IPS-18c (cell line): ENCODE results near the gene MPDZ.

Experiments
- H3K4me3 ChIP-seq: 2 replicates; pipeline ENCODE4 v1.7.0; 2013; ENCODE audit warnings: low read depth, mild to moderate bottlenecking, low read length, moderate library complexity; ENCODE audit not compliant: insufficient read depth
- H3K9me3 ChIP-seq: one replicate; pipeline ENCODE4 v1.6.1; 2013; ENCODE audit warnings: mild to moderate bottlenecking, low read length, moderate library complexity; ENCODE audit not compliant: control insufficient read depth, insufficient read depth

The MPDZ gene

GRCh38 chr9:13127131-13127530, 152.4 kb downstream of the MPDZ start:
- Histone ChIP-seq H3K9me3 (no peaks in the 10 kb centered on the region), H3K4me3 (no peak overlapping the region)

DNA sequence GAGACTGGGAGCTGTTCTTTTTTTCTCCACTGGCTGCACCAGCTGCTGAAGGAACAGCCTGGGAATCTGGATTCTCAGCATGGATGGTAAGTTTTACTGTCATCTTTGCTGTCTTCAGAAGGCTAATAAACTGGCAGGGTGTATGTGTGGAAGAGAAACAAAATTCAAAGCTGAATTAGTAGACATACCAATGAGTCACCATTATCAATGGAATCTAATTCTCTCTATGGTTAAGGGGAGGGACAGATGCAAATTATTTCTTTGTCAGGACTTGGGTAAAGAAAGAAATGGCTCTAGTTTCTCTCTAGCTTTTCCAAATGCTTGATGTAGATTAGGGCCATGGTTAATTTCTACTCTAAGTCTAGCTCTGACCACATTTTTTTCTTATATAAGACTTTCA, 154.2 kb downstream of the MPDZ start:
- H3K4me3 ChIP-seq: no peak overlapping the region
- no peaks in the 10 kb centered on the region for H3K9me3 ChIP-seq

- no peaks in the 10 kb centered on the region for H3K9me3 ChIP-seq
- no peak overlapping the region for H3K4me3 ChIP-seq
Observed at GRCh38 chr9:13122756-13123369, 156.6 kb downstream of the MPDZ start.

DNA sequence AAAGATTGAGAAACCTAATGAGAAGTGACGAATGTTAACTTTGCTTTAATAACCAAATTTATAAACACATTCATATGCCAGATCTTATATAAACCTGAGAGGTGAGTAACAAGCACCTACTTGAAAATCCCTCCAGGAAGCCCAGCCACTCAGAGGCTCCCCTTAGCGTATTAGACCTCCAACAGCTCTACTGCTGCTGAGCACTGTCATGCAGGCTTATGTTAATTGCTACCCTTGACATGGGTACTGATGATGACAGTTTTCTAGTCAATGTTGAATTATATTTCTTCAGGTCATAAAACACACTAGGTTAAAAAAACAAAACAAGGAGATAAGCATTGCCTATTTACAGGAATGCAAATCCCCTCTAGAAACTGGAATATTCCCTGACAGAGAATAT, 161.2 kb downstream of the MPDZ start:
- Histone ChIP-seq H3K4me3 (no peak overlapping the region), H3K9me3 (no peaks in the 10 kb centered on the region)

DNA sequence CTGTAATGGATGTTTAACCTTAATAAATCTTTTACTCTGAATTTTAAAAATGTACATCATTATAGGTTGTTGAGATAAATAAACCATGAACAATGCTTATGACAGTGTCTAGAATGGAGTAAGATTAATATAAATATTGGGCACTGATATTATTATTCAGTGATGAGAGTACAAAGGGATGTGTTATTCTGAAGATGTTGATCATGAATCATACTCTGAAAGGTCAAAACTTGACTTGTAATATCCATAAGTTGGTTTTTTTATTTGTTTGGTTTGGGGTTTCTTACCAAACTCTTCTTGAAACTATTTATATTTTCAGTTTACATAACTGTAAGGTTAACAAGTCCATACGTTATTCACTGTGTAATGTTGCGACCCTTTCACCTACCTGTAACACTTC, 163.2 kb downstream of the MPDZ start:
- Histone ChIP-seq H3K9me3 (no peaks in the 10 kb centered on the region), H3K4me3 (no peak overlapping the region)

DNA sequence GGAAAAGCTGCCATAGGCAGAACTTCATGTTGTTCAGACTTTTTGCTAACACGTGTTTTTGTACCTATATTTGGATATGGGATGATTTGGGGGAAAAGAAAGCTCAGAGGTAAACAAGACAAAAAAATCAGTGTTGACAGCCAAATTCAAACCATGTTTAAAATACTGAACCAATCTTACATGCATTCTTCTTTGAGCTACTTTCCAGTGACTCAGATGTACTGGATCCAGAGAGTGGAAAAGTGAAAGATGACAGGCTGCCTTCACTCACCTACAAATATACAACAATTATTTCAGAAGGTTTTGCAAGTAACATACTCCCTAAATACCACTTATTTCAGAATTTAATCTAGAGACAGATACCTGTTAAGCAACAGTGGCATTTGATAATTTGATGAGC, 165.7 kb downstream of the MPDZ start:
- no peak overlapping the region for H3K4me3 ChIP-seq
- no peaks in the 10 kb centered on the region for H3K9me3 ChIP-seq

GRCh38 chr9:13113216-13113615, 166.3 kb downstream of the MPDZ start:
- no peaks in the 10 kb centered on the region for H3K9me3 ChIP-seq
- H3K4me3 ChIP-seq: no peak overlapping the region

GRCh38 chr9:13111778-13112177, 167.7 kb downstream of the MPDZ start:
- no peaks in the 10 kb centered on the region for H3K9me3 ChIP-seq
- H3K4me3 ChIP-seq: no peak overlapping the region

GRCh38 chr9:13110766-13111417, 168.6 kb downstream of the MPDZ start:
- H3K4me3 ChIP-seq: no peak overlapping the region

DNA sequence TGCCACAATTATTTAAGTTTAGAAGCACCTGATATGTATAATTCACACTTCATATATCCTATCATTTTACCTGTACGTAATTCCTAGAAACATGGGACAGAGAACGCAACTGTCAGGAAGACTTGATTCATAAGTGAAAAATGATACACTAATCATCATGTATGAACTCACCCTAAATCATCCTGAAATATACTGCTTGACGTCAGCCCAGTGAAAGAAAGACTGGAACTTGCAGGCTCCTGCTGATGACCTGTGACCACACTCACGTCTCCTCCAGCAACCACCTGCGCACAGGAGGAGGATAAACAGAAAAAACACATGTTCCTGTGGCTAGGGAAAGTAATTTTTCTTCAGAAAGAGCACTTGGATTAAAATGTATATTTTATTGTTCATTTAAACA, 169.7 kb downstream of the MPDZ start:
- H3K4me3 ChIP-seq: no peak overlapping the region

More at GRCh38 chr9:13110766-13111417, 168.6 kb downstream of the MPDZ start:
- no peaks in the 10 kb centered on the region for H3K9me3 ChIP-seq

GRCh38 chr9:13107008-13107407, 172.5 kb downstream of the MPDZ start:
- Histone ChIP-seq H3K4me3 (no peak overlapping the region), H3K9me3 (no peaks in the 10 kb centered on the region)

More for the DNA sequence above, 169.7 kb downstream of the MPDZ start:
- no peaks in the 10 kb centered on the region for H3K9me3 ChIP-seq

- H3K4me3 ChIP-seq: no peak overlapping the region
Observed at GRCh38 chr9:13100914-13101572, 178.4 kb downstream of the MPDZ start.

DNA sequence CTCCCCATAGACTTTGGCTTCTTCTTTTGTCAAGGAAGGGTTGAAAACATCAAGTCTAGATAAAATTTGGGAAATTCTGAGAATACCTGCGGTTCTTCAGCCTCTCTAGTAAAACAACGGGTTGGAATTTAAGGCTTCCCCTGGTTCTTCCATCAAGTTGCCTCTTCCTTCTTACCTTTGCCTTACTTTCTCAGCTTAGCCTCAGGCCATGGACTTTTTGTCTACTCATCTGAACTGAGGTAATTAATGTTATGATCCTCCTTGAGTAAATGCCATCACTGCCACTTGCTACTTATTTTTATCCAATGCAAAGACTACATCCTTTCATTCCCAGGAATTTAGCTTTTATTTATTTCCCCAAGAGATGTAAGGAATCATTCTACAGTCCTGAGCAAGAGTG, 184.4 kb downstream of the MPDZ start:
- H3K9me3 ChIP-seq: no peaks in the 10 kb centered on the region

More at GRCh38 chr9:13100914-13101572, 178.4 kb downstream of the MPDZ start:
- H3K9me3 ChIP-seq: no peaks in the 10 kb centered on the region

GRCh38 chr9:13090628-13091027, 188.9 kb downstream of the MPDZ start:
- H3K9me3 ChIP-seq: no peaks in the 10 kb centered on the region
- no peak overlapping the region for H3K4me3 ChIP-seq

More for the DNA sequence above, 184.4 kb downstream of the MPDZ start:
- no peak overlapping the region for H3K4me3 ChIP-seq

DNA sequence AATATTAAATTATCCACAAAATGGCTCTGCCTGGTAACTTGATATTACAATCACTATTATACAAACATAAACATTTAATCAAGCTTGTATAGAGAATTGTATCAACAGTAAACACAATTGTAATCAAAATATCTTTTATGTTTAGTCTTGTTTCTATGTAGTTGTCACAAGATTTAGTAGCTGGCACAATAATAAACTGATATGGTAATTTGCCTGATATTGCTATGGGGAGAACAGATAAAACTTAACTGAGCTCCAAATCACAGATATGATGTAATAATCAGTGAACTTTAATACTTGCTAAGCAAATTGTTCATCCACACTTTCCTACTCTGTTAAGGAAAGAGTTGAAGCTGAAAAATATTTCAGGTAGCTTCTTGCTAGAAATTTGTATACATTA, 189.8 kb downstream of the MPDZ start:
- no peaks in the 10 kb centered on the region for H3K9me3 ChIP-seq

GRCh38 chr9:13088720-13089427, 190.6 kb downstream of the MPDZ start:
- no peaks in the 10 kb centered on the region for H3K9me3 ChIP-seq
- no peak overlapping the region for H3K4me3 ChIP-seq

More for the DNA sequence above, 189.8 kb downstream of the MPDZ start:
- H3K4me3 ChIP-seq: no peak overlapping the region

DNA sequence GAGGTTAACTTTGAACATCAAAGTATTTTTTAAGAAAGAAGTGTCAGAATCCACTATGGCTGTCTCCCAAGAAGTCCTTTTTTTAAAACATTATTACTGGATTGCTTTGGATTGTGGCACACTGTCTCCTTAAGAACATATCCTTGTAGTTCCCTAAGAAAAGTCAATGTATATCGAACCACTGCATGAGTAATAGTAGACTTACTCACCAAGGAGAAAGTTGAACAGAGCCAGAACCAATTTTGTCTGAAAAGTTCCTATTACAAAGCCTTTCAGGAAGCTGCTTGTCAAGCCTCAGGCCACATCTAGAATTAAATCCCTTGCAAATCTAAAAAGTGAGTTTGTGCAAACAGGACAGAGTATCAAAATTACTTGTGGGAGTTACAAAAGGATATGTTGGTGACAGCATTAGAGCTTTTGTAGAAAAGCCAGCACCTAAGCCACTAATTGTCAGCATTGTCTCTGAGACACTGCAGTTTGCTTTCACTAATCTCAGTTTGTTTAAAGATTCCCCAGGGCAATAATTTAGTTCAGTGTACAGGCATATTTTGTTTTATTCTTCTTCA, 195.4 kb downstream of the MPDZ start:
- H3K9me3 ChIP-seq: no peaks in the 10 kb centered on the region
- H3K4me3 ChIP-seq: no peak overlapping the region
